HepG2 (cell line): ENCODE measurements around the gene CDKN1A. TPM values are rescaled to one million over a fixed set of nuclear protein-coding genes. Genes with fewer than 3 reads are reported as not detected.

Experiments
- ATAC-seq: fragments of 200-7000 bp; cut with Tn5 transposase; 3 replicates; pipeline ENCODE4 v1.9.1; 2020; ENCODE audit warnings: mild to moderate bottlenecking, moderate library complexity
- BruUV-seq: library from RNA; stranded (reverse); fragments of 400-500 nt; replicated peaks from 2 replicates; lab custom pipeline; 2021; lab: Mats Ljungman, UMichigan
- CTCF ChIA-PET: fragments of 300-600 bp; formaldehyde crosslinking; extraction: SDS; loops from one replicate; lab custom pipeline; 2021; ENCODE audit warnings: low total read pairs, inconsistent platforms, low intra/inter-chr PET ratio; lab: Yijun Ruan, JAX
- POLR2A ChIA-PET: fragments of 350-600 bp; sonication (Branson Sonifier 250); formaldehyde crosslinking; loops from one replicate; lab custom pipeline; 2020; ENCODE audit warnings: antibody characterized with exemption, inconsistent platforms; lab: Yijun Ruan, JAX
- DNase-seq: peaks from one replicate; pipeline ENCODE4 v3.0.0-alpha.2; 2015; ENCODE audit warnings: low spot score
- FAIRE-seq: peaks from 3 replicates; lab custom pipeline; 2011; peaks lifted over from hg19 to GRCh38; lab: Jason Lieb, UNC
- H2AFZ ChIP-seq: one replicate; pipeline ENCODE4 v1.6.1; 2011; ENCODE audit warnings: low read length, inconsistent platforms
- H3K27ac ChIP-seq: fragments of 300-600 bp; 3 replicates; pipeline ENCODE4 v1.8.0; 2011; ENCODE audit warnings: mixed run types, mild to moderate bottlenecking, mixed read lengths, low read length, inconsistent platforms; ENCODE audit not compliant: insufficient read depth; ENCODE audit errors: extremely low read length
- H3K27me3 ChIP-seq, 2 experiments: fragments of 200-600 bp in 1 of 2; 2 replicates in 1 of 2; 3 replicates in 1 of 2; pipeline versions ENCODE4 v1.6.0 to v1.8.0; 2011; ENCODE audit warnings: low read length in 2 of 2, mild to moderate bottlenecking in 2 of 2, moderate library complexity in 2 of 2, inconsistent platforms in 1 of 2; ENCODE audit not compliant: insufficient read depth in 2 of 2, control insufficient read depth in 1 of 2
- H3K36me3 ChIP-seq, 2 experiments: fragments of 200-600 bp in 1 of 2; replicated peaks in 1 of 2; 2 replicates in 1 of 2; 3 replicates in 1 of 2; pipeline versions ENCODE4 v1.5.1 to v1.8.0; 2011; ENCODE audit warnings: low read length in 2 of 2, inconsistent platforms in 1 of 2; ENCODE audit not compliant: insufficient read depth in 2 of 2, control insufficient read depth in 1 of 2
- H3K4me1 ChIP-seq: 2 replicates; pipeline ENCODE4 v1.5.1; 2012; ENCODE audit warnings: low read length, inconsistent platforms; ENCODE audit not compliant: insufficient read depth
- H3K4me2 ChIP-seq: 2 replicates; pipeline ENCODE4 v1.6.0; 2011; ENCODE audit warnings: low read depth, low read length, inconsistent platforms
- H3K4me3 ChIP-seq, 3 experiments: fragments of 200-600 bp in 1 of 3; sonication (generic), shearing (Covaris generic) in 1 of 3; replicated peaks in 1 of 3; 2 replicates each; pipeline ENCODE4 v1.5.1; 2011 to 2016; ENCODE audit warnings: low read length in 3 of 3, inconsistent platforms in 2 of 3, low read depth in 2 of 3, mild to moderate bottlenecking in 2 of 3, control low read depth in 1 of 3, mixed read lengths in 1 of 3; ENCODE audit not compliant: insufficient read depth in 1 of 3
- H3K79me2 ChIP-seq: one replicate; pipeline ENCODE4 v1.6.1; 2011; ENCODE audit warnings: low read length, inconsistent platforms; ENCODE audit not compliant: insufficient read depth
- H3K9ac ChIP-seq: 2 replicates; pipeline ENCODE4 v1.6.0; 2011; ENCODE audit warnings: mild to moderate bottlenecking, low read depth, low read length, inconsistent platforms; ENCODE audit not compliant: insufficient read depth
- H3K9me3 ChIP-seq: 2 replicates; pipeline ENCODE4 v1.5.1; 2012; ENCODE audit warnings: mild to moderate bottlenecking, low read length
- H4K20me1 ChIP-seq: 2 replicates; pipeline ENCODE4 v1.6.0; 2011; ENCODE audit warnings: inconsistent platforms, mild to moderate bottlenecking, low read length, moderate library complexity; ENCODE audit not compliant: insufficient read depth
- AGO2 ChIP-seq: fragments of 200-400 bp; formaldehyde crosslinking; optimal IDR thresholded peaks from 2 replicates; pipeline ENCODE3; 2017; ENCODE audit warnings: mild to moderate bottlenecking, low read depth, low read length, moderate library complexity
- BORCS8-MEF2B ChIP-seq: sonication (generic); formaldehyde crosslinking; IDR thresholded peaks from 2 replicates; pipeline ENCODE4 v1.8.0; 2022; ENCODE audit warnings: mild to moderate bottlenecking, missing genetic modification reagents
- DMAP1 ChIP-seq: IDR thresholded peaks from 2 replicates; pipeline ENCODE4 v1.6.1; 2016
- EED ChIP-seq: sonication (generic); formaldehyde crosslinking; IDR thresholded peaks from 2 replicates; pipeline ENCODE4 v1.5.0; 2020; ENCODE audit warnings: mild to moderate bottlenecking, missing genetic modification reagents
- IRF2 ChIP-seq: IDR thresholded peaks from 2 replicates; pipeline ENCODE4 v1.6.1; 2018; ENCODE audit warnings: missing genetic modification reagents, missing compliant biosample characterization
- NCOR1 ChIP-seq: fragments of 200-600 bp; sonication (generic); IDR thresholded peaks from 2 replicates; pipeline ENCODE4 v1.7.0; 2017; ENCODE audit warnings: antibody characterized with exemption, low read length, borderline replicate concordance
- POLR2A ChIP-seq, 2 experiments: IDR thresholded peaks; 2 replicates each; pipeline ENCODE4 v1.6.1; 2011; ENCODE audit warnings: low read depth in 2 of 2, low read length in 2 of 2, mild to moderate bottlenecking in 1 of 2, moderate library complexity in 1 of 2; ENCODE audit not compliant: insufficient read depth in 1 of 2
- TBL1XR1 ChIP-seq: fragments of 150-350 bp; IDR thresholded peaks from 2 replicates; pipeline ENCODE4 v1.6.1; 2014; ENCODE audit warnings: borderline replicate concordance, low read length; ENCODE audit not compliant: partially characterized antibody
- ZFAT ChIP-seq: sonication (generic); formaldehyde crosslinking; conservative IDR thresholded peaks from 2 replicates; pipeline ENCODE4 v1.8.1; 2023; ENCODE audit warnings: missing genetic modification reagents, inconsistent platforms
- ZNF251 ChIP-seq: sonication (generic); formaldehyde crosslinking; IDR thresholded peaks from 2 replicates; pipeline ENCODE4 v1.9.0; 2021; ENCODE audit warnings: mild to moderate bottlenecking, missing genetic modification reagents
- ZNF253 ChIP-seq: sonication (generic); formaldehyde crosslinking; IDR thresholded peaks from 2 replicates; pipeline ENCODE4 v1.8.0; 2022; ENCODE audit warnings: mild to moderate bottlenecking, missing genetic modification reagents, borderline replicate concordance
- ZNF614 ChIP-seq: IDR thresholded peaks from 2 replicates; pipeline ENCODE4 v1.6.1; 2018; ENCODE audit warnings: missing biosample characterization, missing genetic modification reagents, inconsistent platforms, borderline replicate concordance
- WGBS: methylation state at CpG from one replicate; pipeline ENCODE4 v1.1.6; 2017; ENCODE audit warnings: low lambda C conversion rate; 5-methylcytosine and 5-hydroxymethylcytosine counted together
- in situ Hi-C: cut with HindIII; loops from 2 replicates; pipeline ENCODE4 v1.10.0; 2017; ENCODE audit warnings: low pct_unique_long_range_greater_than_20kb; ENCODE audit not compliant: extremely low pct_ligation_motif_present
- intact Hi-C: fragments of 100-400 bp; cut with micrococcal nuclease; formaldehyde crosslinking; loops from one replicate; pipeline ENCODE4 v1.10.0; 2022; ENCODE audit not compliant: unreplicated experiment
- polyA plus RNA-seq, 8 experiments: library from polyadenylated mRNA; depleted of rRNA in 3 of 8; stranded (reverse) in 7 of 8; unstranded in 1 of 8; fragments of >200 nt; fragmentation: Illumina TruSeq in 4 of 8; extraction: Trizol in 4 of 8; gene quantifications; 2 replicates each; pipeline versions ENCODE4 v1.2.1 to v1.2.3, GENCODE V29; 2011 to 2016; ENCODE audit warnings: low read depth in 4 of 8, missing spikeins in 1 of 8, mixed read lengths in 1 of 8; ENCODE audit not compliant: insufficient read depth in 1 of 8
- total RNA-seq, 5 experiments: library from RNA; depleted of rRNA; stranded (reverse); fragments of >200 nt; fragmentation: Illumina TruSeq; extraction: Trizol; gene quantifications; 2 replicates each; pipeline ENCODE4 v1.2.3, GENCODE V29; 2016; ENCODE audit warnings: low read depth in 1 of 5
- TF ChIP-seq, protein P1 (sequence below): IDR thresholded peaks from 2 replicates; pipeline ENCODE4 v1.4.0; 2020; ENCODE audit warnings: mild to moderate bottlenecking, missing genetic modification reagents

Gene CDKN1A
- total and polyA plus RNA-seq, 2 of the 13 experiments (the other 11 are each of a cell fraction or from before 2014, with no cell fraction given) = 60.7 to 92.1 TPM

- no peaks in the 10 kb centered on the region for H3K36me3 ChIP-seq
- WGBS = 27% methylated on average over 5 of the region's 7 CpGs
- intact Hi-C loops (no loop called here), in situ Hi-C loops (no loop called here)
- H3K27me3 ChIP-seq = peaks cover 18 to 55% of the 10 kb centered on the region in 2 experiments
- ATAC-seq (no peak), DNase-seq (no peak), FAIRE-seq (no peak)
- H2AFZ ChIP-seq = no peak overlapping the region
- ChIA-PET CTCF (no interaction called here), POLR2A (interaction anchor here (1.2 kb wide), 1 partner anchor 105 kb away, joined by 4 read pairs; no protein-coding TSS in a partner anchor)
- TF ChIP-seq DMAP1 (CRISPR knock-in tag) (no peak), ZNF251 (no peak), AGO2 (no peak), ZNF253 (CRISPR knock-in tag) (no peak), TBL1XR1 (no peak), EED (CRISPR knock-in tag) (no peak), BORCS8-MEF2B (no peak), IRF2 (CRISPR knock-in tag) (no peak), POLR2A (IDR thresholded peaks at IDR 0.05; ENCODE audit: insufficient read depth in 1 of 2, low read depth in 2 of 2, low read length in 2 of 2) (no peak), ZFAT (CRISPR knock-in tag) (no peak), NCOR1 (no peak), ZNF614 (CRISPR knock-in tag) (no peak)
- TF ChIP-seq, protein P1, sequence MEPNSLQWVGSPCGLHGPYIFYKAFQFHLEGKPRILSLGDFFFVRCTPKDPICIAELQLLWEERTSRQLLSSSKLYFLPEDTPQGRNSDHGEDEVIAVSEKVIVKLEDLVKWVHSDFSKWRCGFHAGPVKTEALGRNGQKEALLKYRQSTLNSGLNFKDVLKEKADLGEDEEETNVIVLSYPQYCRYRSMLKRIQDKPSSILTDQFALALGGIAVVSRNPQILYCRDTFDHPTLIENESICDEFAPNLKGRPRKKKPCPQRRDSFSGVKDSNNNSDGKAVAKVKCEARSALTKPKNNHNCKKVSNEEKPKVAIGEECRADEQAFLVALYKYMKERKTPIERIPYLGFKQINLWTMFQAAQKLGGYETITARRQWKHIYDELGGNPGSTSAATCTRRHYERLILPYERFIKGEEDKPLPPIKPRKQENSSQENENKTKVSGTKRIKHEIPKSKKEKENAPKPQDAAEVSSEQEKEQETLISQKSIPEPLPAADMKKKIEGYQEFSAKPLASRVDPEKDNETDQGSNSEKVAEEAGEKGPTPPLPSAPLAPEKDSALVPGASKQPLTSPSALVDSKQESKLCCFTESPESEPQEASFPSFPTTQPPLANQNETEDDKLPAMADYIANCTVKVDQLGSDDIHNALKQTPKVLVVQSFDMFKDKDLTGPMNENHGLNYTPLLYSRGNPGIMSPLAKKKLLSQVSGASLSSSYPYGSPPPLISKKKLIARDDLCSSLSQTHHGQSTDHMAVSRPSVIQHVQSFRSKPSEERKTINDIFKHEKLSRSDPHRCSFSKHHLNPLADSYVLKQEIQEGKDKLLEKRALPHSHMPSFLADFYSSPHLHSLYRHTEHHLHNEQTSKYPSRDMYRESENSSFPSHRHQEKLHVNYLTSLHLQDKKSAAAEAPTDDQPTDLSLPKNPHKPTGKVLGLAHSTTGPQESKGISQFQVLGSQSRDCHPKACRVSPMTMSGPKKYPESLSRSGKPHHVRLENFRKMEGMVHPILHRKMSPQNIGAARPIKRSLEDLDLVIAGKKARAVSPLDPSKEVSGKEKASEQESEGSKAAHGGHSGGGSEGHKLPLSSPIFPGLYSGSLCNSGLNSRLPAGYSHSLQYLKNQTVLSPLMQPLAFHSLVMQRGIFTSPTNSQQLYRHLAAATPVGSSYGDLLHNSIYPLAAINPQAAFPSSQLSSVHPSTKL = no peak
- H3K9ac ChIP-seq = no peak overlapping the region
- no TSS peak for BruUV-seq
- no peak overlapping the region for H3K4me3 ChIP-seq
- H4K20me1 ChIP-seq = no peaks in the 10 kb centered on the region
- no peaks in the 10 kb centered on the region for H3K79me2 ChIP-seq
- no peaks in the 10 kb centered on the region for H3K4me1 ChIP-seq
- no peak overlapping the region for H3K27ac ChIP-seq
- H3K9me3 ChIP-seq = no peaks in the 10 kb centered on the region
- H3K4me2 ChIP-seq = no peak overlapping the region
These were observed 37.0 kb downstream of the CDKN1A start for GRCh38 chr6:36715469-36715868.
